Cardiac muscle cell (in vitro differentiated cells and primary cell): ENCODE results near the gene GBGT1. TPM values are rescaled to one million over a fixed set of nuclear protein-coding genes. Genes with fewer than 3 reads are reported as not detected.

Source experiments
- DNase-seq, 2 donors: peaks; one replicate each; pipeline versions ENCODE4 v3.0.0 to v3.0.0-alpha.2; 2010 to 2017; ENCODE audit warnings: low read depth in 1 of 2, low spot score in 1 of 2
- H3K27ac ChIP-seq: fragments of 200-600 bp; sonication (generic); 2 replicates; pipeline ENCODE4 v1.5.1; 2016
- H3K27me3 ChIP-seq: fragments of 200-600 bp; sonication (generic); 2 replicates; pipeline ENCODE4 v1.6.0; 2016; ENCODE audit warnings: control low read depth
- H3K36me3 ChIP-seq: fragments of 200-600 bp; sonication (generic); 2 replicates; pipeline ENCODE4 v1.5.1; 2016; ENCODE audit warnings: control low read depth
- H3K4me1 ChIP-seq: fragments of 200-600 bp; sonication (generic); 2 replicates; pipeline ENCODE4 v1.8.1; 2017; ENCODE audit warnings: low read depth, mild to moderate bottlenecking, mixed run types
- H3K4me3 ChIP-seq: fragments of 200-600 bp; sonication (generic); 2 replicates; pipeline ENCODE4 v1.5.1; 2016; ENCODE audit warnings: mild to moderate bottlenecking
- H3K9me3 ChIP-seq: fragments of 200-600 bp; sonication (generic); 2 replicates; pipeline ENCODE4 v1.5.1; 2017; ENCODE audit warnings: low read depth, mild to moderate bottlenecking, control low read depth
- polyA plus RNA-seq: library from polyadenylated mRNA; unstranded; fragments of >200 nt; fragmentation: Nextera tagmentation; extraction: Ambion mirVana; gene quantifications from 2 replicates; pipeline ENCODE4 v1.2.1, GENCODE V29; 2016
- total RNA-seq: library from RNA; depleted of rRNA; stranded (reverse); fragments of >200 nt; gene quantifications from 2 replicates; pipeline ENCODE4 v1.2.3, GENCODE V29; 2016
- TF ChIP-seq, protein P1 (sequence below): IDR thresholded peaks from 2 replicates; pipeline ENCODE4 v1.5.1; 2012; ENCODE audit warnings: low read depth, mild to moderate bottlenecking, low read length

The GBGT1 gene
- total and polyA plus RNA-seq, 2 experiments from 2014 or later, result 0.87 to 11.9 TPM

DNA sequence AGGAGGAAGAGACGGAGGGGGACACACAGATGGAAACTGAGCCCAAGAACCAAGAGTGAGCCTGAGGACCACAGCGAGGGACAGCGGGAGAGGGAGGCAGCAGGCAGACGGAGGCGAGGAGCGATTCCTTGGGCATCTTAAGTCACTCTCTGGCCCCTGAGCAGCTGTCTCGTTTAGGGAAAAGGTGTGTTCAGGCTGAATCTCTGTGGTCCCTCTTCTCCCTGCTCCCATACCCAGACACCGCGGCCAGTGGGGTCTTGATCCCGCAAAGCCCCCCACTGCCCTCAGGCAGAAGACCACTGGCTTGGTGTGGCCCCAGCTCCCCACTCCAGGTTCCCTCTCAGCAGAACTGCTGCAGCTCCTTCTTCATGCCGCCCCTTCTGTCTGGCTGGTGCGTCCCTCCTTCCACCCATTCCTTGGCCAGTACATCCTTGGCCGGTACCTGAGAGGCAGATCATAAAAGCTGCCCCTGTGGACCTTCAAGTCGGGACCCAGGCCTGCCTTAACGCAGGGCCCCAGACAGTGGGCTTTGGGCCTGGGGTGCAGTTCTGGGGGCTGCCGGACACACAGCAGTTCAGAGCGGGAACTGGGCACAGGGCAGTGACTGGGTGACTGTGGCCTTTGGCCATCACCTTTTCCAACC lies 36.9 kb downstream of the GBGT1 start:
- H3K27me3 ChIP-seq, result no peaks in the 10 kb centered on the region
- no peak overlapping the region for H3K4me3 ChIP-seq
- TF ChIP-seq, protein P1, sequence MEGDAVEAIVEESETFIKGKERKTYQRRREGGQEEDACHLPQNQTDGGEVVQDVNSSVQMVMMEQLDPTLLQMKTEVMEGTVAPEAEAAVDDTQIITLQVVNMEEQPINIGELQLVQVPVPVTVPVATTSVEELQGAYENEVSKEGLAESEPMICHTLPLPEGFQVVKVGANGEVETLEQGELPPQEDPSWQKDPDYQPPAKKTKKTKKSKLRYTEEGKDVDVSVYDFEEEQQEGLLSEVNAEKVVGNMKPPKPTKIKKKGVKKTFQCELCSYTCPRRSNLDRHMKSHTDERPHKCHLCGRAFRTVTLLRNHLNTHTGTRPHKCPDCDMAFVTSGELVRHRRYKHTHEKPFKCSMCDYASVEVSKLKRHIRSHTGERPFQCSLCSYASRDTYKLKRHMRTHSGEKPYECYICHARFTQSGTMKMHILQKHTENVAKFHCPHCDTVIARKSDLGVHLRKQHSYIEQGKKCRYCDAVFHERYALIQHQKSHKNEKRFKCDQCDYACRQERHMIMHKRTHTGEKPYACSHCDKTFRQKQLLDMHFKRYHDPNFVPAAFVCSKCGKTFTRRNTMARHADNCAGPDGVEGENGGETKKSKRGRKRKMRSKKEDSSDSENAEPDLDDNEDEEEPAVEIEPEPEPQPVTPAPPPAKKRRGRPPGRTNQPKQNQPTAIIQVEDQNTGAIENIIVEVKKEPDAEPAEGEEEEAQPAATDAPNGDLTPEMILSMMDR, result no peak
- H3K36me3 ChIP-seq, result no peaks in the 10 kb centered on the region
- peaks cover 39% of the 10 kb centered on the region for H3K4me1 ChIP-seq
- H3K9me3 ChIP-seq, result no peaks in the 10 kb centered on the region
- DNase-seq, result no peak
- H3K27ac ChIP-seq, result peak overlapping the region; percentile 65

DNA sequence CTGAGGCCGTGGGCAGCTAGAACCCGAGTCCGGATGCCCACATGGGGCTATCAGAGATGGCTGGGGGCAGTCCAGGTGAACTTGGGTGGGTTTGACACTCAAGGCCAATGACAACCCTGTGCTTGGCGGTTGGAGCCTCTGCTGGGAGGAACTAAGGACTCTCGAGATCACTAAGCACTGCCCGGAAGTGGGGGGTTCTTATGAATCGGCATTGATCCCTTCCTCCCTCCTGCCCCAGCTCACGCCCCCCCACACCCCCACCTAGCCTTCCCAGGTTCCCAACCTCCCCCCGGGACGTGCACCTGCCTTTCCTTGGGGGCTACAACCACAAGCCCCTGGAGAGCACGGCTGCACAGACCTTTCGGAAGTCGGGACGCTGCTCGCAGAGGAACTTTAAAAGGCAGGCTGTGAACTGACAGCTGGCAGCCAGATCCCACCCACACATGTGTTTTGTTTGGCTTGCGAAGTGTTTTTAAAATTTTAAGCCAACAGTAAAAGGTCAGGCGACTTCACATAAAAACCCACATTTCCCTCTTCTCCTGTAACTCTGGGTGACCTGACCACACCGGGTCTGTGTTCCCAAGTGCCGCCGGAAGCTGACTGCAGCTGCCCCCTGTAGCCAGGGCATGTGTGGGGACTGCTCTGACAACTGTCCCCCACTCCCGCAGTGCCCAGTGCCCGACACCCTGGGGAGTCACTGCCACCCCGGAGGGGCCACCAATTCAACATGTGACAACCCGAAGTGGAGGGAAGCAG lies 37.6 kb downstream of the GBGT1 start:
- peak in 1 of 2 donors; percentile 73 for DNase-seq
- Histone ChIP-seq H3K4me3 (no peak overlapping the region), H3K4me1 (peaks cover 44% of the 10 kb centered on the region), H3K9me3 (no peaks in the 10 kb centered on the region), H3K27ac (no peak overlapping the region), H3K36me3 (no peaks in the 10 kb centered on the region), H3K27me3 (no peaks in the 10 kb centered on the region)
- TF ChIP-seq, protein P1, result no peak

DNA sequence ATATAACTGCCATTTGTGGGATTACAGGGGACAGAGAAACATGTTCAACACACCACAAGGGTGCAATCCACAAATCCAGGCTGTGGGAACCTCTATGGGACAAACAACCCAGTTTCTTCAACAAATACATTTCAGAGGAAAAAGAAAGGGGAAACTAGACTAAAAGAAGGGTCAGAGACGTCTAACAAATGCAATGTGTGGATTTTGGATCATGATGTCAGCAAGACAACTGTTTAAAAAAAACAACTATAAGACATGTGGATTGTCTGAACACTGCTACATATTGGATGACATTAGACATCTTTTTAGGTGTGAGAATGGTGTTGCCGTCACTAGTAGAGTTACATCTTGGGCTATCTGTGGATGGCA lies 38.8 kb downstream of the GBGT1 start:
- H3K4me1 ChIP-seq, result peaks cover 46% of the 10 kb centered on the region
- no peaks in the 10 kb centered on the region for H3K36me3 ChIP-seq
- no peak overlapping the region for H3K4me3 ChIP-seq
- no peaks in the 10 kb centered on the region for H3K9me3 ChIP-seq
- DNase-seq, result no peak
- no peaks in the 10 kb centered on the region for H3K27me3 ChIP-seq
- TF ChIP-seq, protein P1, result no peak
- H3K27ac ChIP-seq, result peak overlapping the region; percentile 96

DNA sequence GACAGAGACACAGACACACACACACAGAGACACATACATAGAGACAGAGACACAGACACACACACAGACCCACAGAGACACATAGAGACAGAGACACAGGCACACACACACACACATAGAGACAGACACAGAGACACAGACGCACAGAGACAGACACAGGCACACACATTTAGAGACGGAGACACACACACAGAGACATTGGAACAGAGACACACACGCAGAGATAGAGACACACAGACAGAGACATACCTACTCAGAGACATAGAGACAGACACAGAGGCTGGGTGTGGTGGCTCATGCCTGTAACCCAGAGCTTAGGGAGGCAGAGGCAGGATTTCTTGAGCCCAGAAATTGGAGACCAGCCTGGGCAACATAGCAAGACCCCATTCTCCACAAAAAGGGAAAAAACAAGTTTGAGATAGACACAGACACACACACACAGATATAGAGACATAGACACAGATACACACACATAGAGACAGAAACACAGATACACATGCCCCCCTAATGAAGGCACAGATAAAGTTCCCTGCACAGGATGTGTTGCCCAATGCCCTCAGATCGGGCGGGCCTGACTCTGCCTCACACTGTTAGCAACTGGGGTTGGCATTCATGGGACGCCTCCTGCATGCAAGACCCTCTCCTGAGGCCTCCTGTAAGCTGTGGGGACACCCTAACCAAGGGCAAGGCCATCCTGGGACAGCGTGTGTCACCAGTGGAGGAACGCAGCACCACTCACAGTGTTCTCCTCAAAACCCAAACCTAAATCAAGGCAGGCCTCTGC lies 39.4 kb downstream of the GBGT1 start:
- Histone ChIP-seq H3K4me3 (no peak overlapping the region), H3K36me3 (no peaks in the 10 kb centered on the region), H3K27me3 (no peaks in the 10 kb centered on the region), H3K27ac (peak overlapping the region; percentile 96), H3K9me3 (no peaks in the 10 kb centered on the region), H3K4me1 (peaks cover 52% of the 10 kb centered on the region)
- TF ChIP-seq, protein P1, result no peak
- no peak for DNase-seq

DNA sequence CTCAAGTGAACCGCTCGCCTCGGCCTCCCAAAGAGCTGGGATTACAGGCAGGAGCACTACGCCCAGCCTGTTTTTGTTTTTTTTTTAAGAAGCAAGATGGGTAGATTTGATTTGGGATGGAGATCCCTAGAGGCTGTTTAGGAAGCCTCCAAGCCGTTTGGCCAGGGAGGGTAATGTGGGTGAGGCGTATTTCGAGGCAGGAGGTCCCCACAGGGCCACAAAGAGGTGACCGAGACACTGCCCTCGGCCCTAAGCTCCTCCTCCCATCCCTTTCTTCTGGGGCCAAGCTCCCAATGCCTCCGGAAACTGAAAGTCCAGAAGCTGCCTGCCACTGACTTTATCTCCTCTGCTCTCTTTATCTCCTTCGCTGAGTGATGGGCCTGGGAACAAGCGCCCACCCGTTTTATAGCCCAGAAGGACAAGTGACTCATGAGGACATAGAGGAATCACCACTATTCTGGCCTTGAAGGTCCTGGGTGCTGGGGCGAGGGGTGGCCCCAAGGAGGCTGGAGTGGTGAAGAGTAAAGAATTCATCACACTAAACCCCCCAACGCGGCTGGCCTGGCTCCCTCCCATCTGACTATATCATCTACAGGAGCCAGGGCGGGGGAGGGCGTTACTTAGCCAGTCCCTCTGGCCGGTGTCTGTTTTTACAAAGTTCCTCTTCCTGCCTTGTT lies 40.6 kb downstream of the GBGT1 start:
- Histone ChIP-seq H3K9me3 (no peaks in the 10 kb centered on the region), H3K4me3 (no peak overlapping the region), H3K27me3 (no peaks in the 10 kb centered on the region), H3K36me3 (no peaks in the 10 kb centered on the region), H3K27ac (peak overlapping the region; percentile 96), H3K4me1 (peaks cover 59% of the 10 kb centered on the region)
- peak; percentile 59 to 73 for DNase-seq
- TF ChIP-seq, protein P1, result no peak
